K562 (cell line): ENCODE results near the gene UHRF1. TPM values are rescaled to one million over a fixed set of nuclear protein-coding genes. Genes with fewer than 3 reads are reported as not detected.
A peak's percentile ranks its signal among the peaks of the same experiment; 100 is the strongest.

ENCODE experiments used
- CBX2 ChIP-seq: fragments of 200-600 bp; sonication (generic); IDR thresholded peaks from one replicate; pipeline ENCODE4 v1.6.1; 2012; ENCODE audit warnings: mild to moderate bottlenecking, low read length, inconsistent platforms; ENCODE audit not compliant: insufficient read depth, poor library complexity, severe bottlenecking
- CBX8 ChIP-seq: fragments of 200-600 bp; sonication (generic); IDR thresholded peaks from 2 replicates; pipeline ENCODE4 v1.6.1; 2012; ENCODE audit warnings: borderline replicate concordance, mixed run types, low read depth, mild to moderate bottlenecking, moderate library complexity, mixed read lengths, low read length, control low read depth, inconsistent platforms; ENCODE audit not compliant: poor library complexity, severe bottlenecking; ENCODE audit errors: extremely low read depth
- CEBPZ ChIP-seq: fragments of 150-350 bp; IDR thresholded peaks from 2 replicates; pipeline ENCODE4 v1.6.1; 2014; ENCODE audit warnings: low read depth, mild to moderate bottlenecking, low read length, borderline replicate concordance
- CXXC5 ChIP-seq: fragments of 250-450 bp; sonication (Bioruptor Pico); IDR thresholded peaks from 2 replicates; pipeline ENCODE4 v1.8.0; 2022; ENCODE audit warnings: inconsistent platforms, mild to moderate bottlenecking, moderate library complexity
- ETV1 ChIP-seq: fragments of 450-650 bp; conservative IDR thresholded peaks from 2 replicates; pipeline ENCODE4 v1.6.1; 2016; ENCODE audit warnings: missing genetic modification characterization, control low read depth, low read depth, missing compliant biosample characterization
- GABPB1 ChIP-seq: sonication (generic); formaldehyde crosslinking; IDR thresholded peaks from 2 replicates; pipeline ENCODE4 v1.8.0; 2022; ENCODE audit warnings: mild to moderate bottlenecking, missing genetic modification reagents
- HMGXB4 ChIP-seq: sonication (generic); formaldehyde crosslinking; IDR thresholded peaks from 2 replicates; pipeline ENCODE4 v1.8.1; 2023; ENCODE audit warnings: mild to moderate bottlenecking, missing genetic modification reagents
- JUND ChIP-seq, 2 experiments: IDR thresholded peaks; 2 replicates in 1 of 2; 3 replicates in 1 of 2; pipeline ENCODE4 v1.6.1; 2011; ENCODE audit warnings: borderline replicate concordance in 2 of 2, low read depth in 2 of 2, low read length in 2 of 2, improper control_type of control experiment in 1 of 2, missing biosample characterization in 1 of 2, missing genetic modification characterization in 1 of 2, missing genetic modification reagents in 1 of 2
- KDM5B ChIP-seq: fragments of 200-600 bp; sonication (generic); IDR thresholded peaks from 2 replicates; pipeline ENCODE4 v1.6.1; 2012; ENCODE audit warnings: low read depth, mild to moderate bottlenecking, moderate library complexity, low read length, control low read depth, inconsistent platforms; ENCODE audit not compliant: insufficient replicate concordance
- MEIS2 ChIP-seq: fragments of 450-650 bp; IDR thresholded peaks from 2 replicates; pipeline ENCODE4 v1.6.1; 2014; ENCODE audit warnings: mild to moderate bottlenecking; ENCODE audit not compliant: partially characterized antibody
- MIER1 ChIP-seq: fragments of 450-650 bp; IDR thresholded peaks from 2 replicates; pipeline ENCODE4 v1.6.1; 2016; ENCODE audit warnings: antibody characterized with exemption, mild to moderate bottlenecking, low read depth
- PHTF2 ChIP-seq: fragments of 250-450 bp; sonication (Bioruptor Pico); IDR thresholded peaks from 2 replicates; pipeline ENCODE4 v1.5.0; 2021; ENCODE audit warnings: mild to moderate bottlenecking
- RAD21 ChIP-seq, 2 experiments: fragments of 250-450 bp in 1 of 2; fragments of 450-650 bp in 1 of 2; sonication (Bioruptor Pico) in 1 of 2; formaldehyde crosslinking in 1 of 2; IDR thresholded peaks in 1 of 2; conservative IDR thresholded peaks in 1 of 2; 2 replicates each; pipeline versions ENCODE4 v1.4.0 to v1.8.0; 2020 to 2022; ENCODE audit warnings: mild to moderate bottlenecking in 2 of 2, moderate library complexity in 1 of 2
- SPI1 ChIP-seq: IDR thresholded peaks from 2 replicates; pipeline ENCODE4 v1.6.1; 2011; ENCODE audit warnings: low read depth, low read length, control low read depth, borderline replicate concordance
- TCF7L2 ChIP-seq: fragments of 150-350 bp; IDR thresholded peaks from 2 replicates; pipeline ENCODE4 v1.6.1; 2016; ENCODE audit warnings: low read depth, mild to moderate bottlenecking, low read length, moderate library complexity
- ZBTB17 ChIP-seq: fragments of 450-650 bp; formaldehyde crosslinking; IDR thresholded peaks from 2 replicates; pipeline ENCODE4 v1.4.0; 2020; ENCODE audit warnings: mild to moderate bottlenecking
- ZBTB2 ChIP-seq: fragments of 450-650 bp; IDR thresholded peaks from 2 replicates; pipeline ENCODE4 v1.6.1; 2016; ENCODE audit warnings: antibody characterized with exemption
- ZBTB8A ChIP-seq: fragments of 450-650 bp; IDR thresholded peaks from 2 replicates; pipeline ENCODE4 v1.6.1; 2018; ENCODE audit warnings: mild to moderate bottlenecking, moderate library complexity; ENCODE audit not compliant: partially characterized antibody
- ZNF175 ChIP-seq: fragments of 200-800 bp; sonication (Bioruptor generic); IDR thresholded peaks from 2 replicates; pipeline ENCODE4 v1.6.1; 2016; ENCODE audit warnings: low read depth, mild to moderate bottlenecking, missing genetic modification characterization, missing compliant biosample characterization
- polyA plus RNA-seq, 8 experiments: library from polyadenylated mRNA; depleted of rRNA in 4 of 8; stranded (reverse) in 5 of 8; unstranded in 3 of 8; fragments of >200 nt; fragmentation: Nextera tagmentation in 2 of 8; fragmentation: Illumina TruSeq in 1 of 8; extraction: Ambion mirVana in 2 of 8; extraction: Trizol in 1 of 8; gene quantifications; 2 replicates each; pipeline versions ENCODE4 v1.2.1 to v1.2.3, GENCODE V29; 2011 to 2014; ENCODE audit warnings: inconsistent platforms in 1 of 8, missing spikeins in 1 of 8
- total RNA-seq, 7 experiments: library from RNA; depleted of rRNA in 6 of 7; stranded (reverse); fragments of >200 nt in 6 of 7; fragmentation: Illumina TruSeq in 2 of 7; extraction: Trizol in 2 of 7; gene quantifications; 2 replicates each; pipeline versions ENCODE4 v1.2.1 to v1.2.3, GENCODE V29; 2011 to 2021; ENCODE audit warnings: low replicate concordance in 1 of 7

Gene UHRF1
- total and polyA plus RNA-seq, 9 of the 15 experiments (the other 6 are each of a cell fraction or from before 2014, with no cell fraction given) = 6.0 to 101 (median 30.9) TPM

GRCh38 chr19:4991996-4992698 lies 82.8 kb downstream of the UHRF1 start (continued):
- TF ChIP-seq CEBPZ (no peak), CBX8 (no peak), CXXC5 (CRISPR knock-in tag) (peak; percentile 39; the same call in 1 of the 2 replicates), ETV1 (tag) (no peak), MIER1 (no peak), ZBTB8A (no peak), RAD21 (CRISPR knock-in tag; conservative IDR thresholded peaks at IDR 0.05 in 1 of 2, IDR thresholded peaks at IDR 0.05 in 1 of 2) (no peak), SPI1 (no peak), ZNF175 (CRISPR knock-in tag) (no peak), ZBTB17 (no peak), CBX2 (no peak), PHTF2 (CRISPR knock-in tag) (no peak), GABPB1 (CRISPR knock-in tag) (no peak), TCF7L2 (no peak), HMGXB4 (CRISPR knock-in tag) (no peak), KDM5B (no peak), MEIS2 (peak; percentile 49), JUND (IDR thresholded peaks at IDR 0.05; ENCODE audit: borderline replicate concordance, low read depth, low read length) (peak; percentile 42), JUND (tag; IDR thresholded peaks at IDR 0.05; ENCODE audit: borderline replicate concordance, low read depth, low read length) (peak; percentile 37; the same call in 1 of the 3 replicates), ZBTB2 (no peak)
